ENCODE data around the gene SOX15. TPM values are rescaled to one million over a fixed set of nuclear protein-coding genes. Genes with fewer than 3 reads are reported as not detected.

SOX15 gene
- total and polyA plus RNA-seq, 2 experiments from 2014 or later, result 0.13 to 0.89 TPM

DNA sequence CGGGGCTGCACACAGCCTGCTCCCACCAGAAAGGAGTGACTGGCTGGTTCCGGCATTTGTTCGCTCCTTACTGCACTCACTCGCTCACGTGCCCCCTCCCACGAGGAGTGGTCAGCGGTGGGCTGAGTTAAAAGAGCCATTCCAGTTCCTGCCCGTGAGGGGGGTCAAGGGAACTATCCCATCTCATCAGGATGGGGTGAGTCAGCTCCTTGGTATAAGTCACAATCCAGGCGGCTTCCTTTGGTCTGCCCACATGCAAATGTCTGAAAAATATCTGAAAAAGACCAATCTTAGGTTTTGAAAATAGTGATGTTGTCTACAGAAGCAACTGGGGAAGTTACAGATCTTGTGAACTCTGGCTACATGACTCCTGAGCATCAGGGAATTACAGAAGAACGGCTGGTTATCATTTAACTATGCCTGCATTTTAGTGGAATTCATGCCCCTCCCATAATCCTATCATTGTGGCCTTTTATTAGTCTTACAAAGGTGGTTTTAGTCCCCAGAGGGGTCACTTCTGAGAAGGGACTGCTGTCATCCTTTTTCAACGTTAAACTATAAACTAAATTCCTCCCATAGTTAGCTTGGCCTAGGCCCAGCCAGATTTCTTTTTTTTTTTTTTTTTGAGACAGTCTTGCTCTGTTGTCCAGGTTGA lies 50.9 kb downstream of the SOX15 start:
- Histone ChIP-seq H3K27ac (no peak overlapping the region), H4K20me1 (ENCODE audit: insufficient read depth, poor library complexity, severe bottlenecking) (no peaks in the 10 kb centered on the region), H2AFZ (no peak overlapping the region), H3K79me2 (no peaks in the 10 kb centered on the region), H3K36me3 (replicated peaks; ENCODE audit: insufficient read depth, low read depth) (no peaks in the 10 kb centered on the region), H3K9me2 (replicated peaks; ENCODE audit: insufficient read depth) (no peaks in the 10 kb centered on the region), H3K4me2 (no peak overlapping the region), H3K4me3 (no peak overlapping the region), H3K9me3 (ENCODE audit: low read depth) (no peaks in the 10 kb centered on the region), H3K27me3 (no peaks in the 10 kb centered on the region), H3K4me1 (ENCODE audit: insufficient read depth) (no peaks in the 10 kb centered on the region)
- WGBS (ENCODE audit: low lambda C conversion rate, missing lambda C conversion rate), result 75% methylated on average over 11 of the region's 11 CpGs
- no peak for DNase-seq (ENCODE audit: low spot score)
- no peak for TF ChIP-seq EZH2phosphoT487 (IDR thresholded peaks at IDR 0.05; ENCODE audit: low read depth, severe bottlenecking, unreplicated experiment)
- TF ChIP-seq, protein P1, sequence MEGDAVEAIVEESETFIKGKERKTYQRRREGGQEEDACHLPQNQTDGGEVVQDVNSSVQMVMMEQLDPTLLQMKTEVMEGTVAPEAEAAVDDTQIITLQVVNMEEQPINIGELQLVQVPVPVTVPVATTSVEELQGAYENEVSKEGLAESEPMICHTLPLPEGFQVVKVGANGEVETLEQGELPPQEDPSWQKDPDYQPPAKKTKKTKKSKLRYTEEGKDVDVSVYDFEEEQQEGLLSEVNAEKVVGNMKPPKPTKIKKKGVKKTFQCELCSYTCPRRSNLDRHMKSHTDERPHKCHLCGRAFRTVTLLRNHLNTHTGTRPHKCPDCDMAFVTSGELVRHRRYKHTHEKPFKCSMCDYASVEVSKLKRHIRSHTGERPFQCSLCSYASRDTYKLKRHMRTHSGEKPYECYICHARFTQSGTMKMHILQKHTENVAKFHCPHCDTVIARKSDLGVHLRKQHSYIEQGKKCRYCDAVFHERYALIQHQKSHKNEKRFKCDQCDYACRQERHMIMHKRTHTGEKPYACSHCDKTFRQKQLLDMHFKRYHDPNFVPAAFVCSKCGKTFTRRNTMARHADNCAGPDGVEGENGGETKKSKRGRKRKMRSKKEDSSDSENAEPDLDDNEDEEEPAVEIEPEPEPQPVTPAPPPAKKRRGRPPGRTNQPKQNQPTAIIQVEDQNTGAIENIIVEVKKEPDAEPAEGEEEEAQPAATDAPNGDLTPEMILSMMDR (IDR thresholded peaks at IDR 0.05; ENCODE audit: poor library complexity), result no peak
- no peak for TF ChIP-seq EZH2 (IDR thresholded peaks at IDR 0.05; ENCODE audit: borderline replicate concordance)

Small RNAs within 50 kb of the gene (small RNA-seq; reads per million reads assigned to genes)
- not detected for gene CD68
- not detected for gene SNORA48
- gene SNORD10, result not detected

Other genes with a start within 250 kb of the SOX15 start
- gene KCTD11, start 237.9 kb downstream of the SOX15 start, total RNA-seq, result 9.2 and 12.4 TPM in 2 replicates
- 14.1 and 19.6 TPM in 2 replicates for gene KCTD11, start 237.9 kb downstream of the SOX15 start, polyA plus RNA-seq
- not detected in 2 replicates for gene TMEM95, start 234.9 kb downstream of the SOX15 start, total RNA-seq
- gene TMEM95, start 234.9 kb downstream of the SOX15 start, polyA plus RNA-seq, result not detected in 2 replicates
- 8.4 and 11.4 TPM in 2 replicates for gene TNK1, start 209.0 kb downstream of the SOX15 start, total RNA-seq
- gene TNK1, start 209.0 kb downstream of the SOX15 start, polyA plus RNA-seq, result 8.9 and 10.2 TPM in 2 replicates
- gene PLSCR3, start 195.6 kb downstream of the SOX15 start, total RNA-seq, result 11.8 and 17.6 TPM in 2 replicates
- gene PLSCR3, start 195.6 kb downstream of the SOX15 start, polyA plus RNA-seq, result 58.0 and 59.6 TPM in 2 replicates
- 109 and 118 TPM in 2 replicates for gene TMEM256, start 186.0 kb downstream of the SOX15 start, total RNA-seq
- gene TMEM256, start 186.0 kb downstream of the SOX15 start, polyA plus RNA-seq, result 105 and 109 TPM in 2 replicates
- gene NLGN2, start 182.2 kb downstream of the SOX15 start, total RNA-seq, result 4.1 and 7.2 TPM in 2 replicates
- 4.3 and 6.6 TPM in 2 replicates for gene NLGN2, start 182.2 kb downstream of the SOX15 start, polyA plus RNA-seq
- not detected in 2 replicates for gene SPEM1, start 169.8 kb downstream of the SOX15 start, total RNA-seq
- 0.21 TPM in 1 of 2 replicates, not detected in the other for gene SPEM1, start 169.8 kb downstream of the SOX15 start, polyA plus RNA-seq
- gene SPEM2, start 164.5 kb downstream of the SOX15 start, total RNA-seq, result not detected in 2 replicates
- gene SPEM2, start 164.5 kb downstream of the SOX15 start, polyA plus RNA-seq, result not detected in 2 replicates
- not detected in 2 replicates for gene SPEM3, start 161.2 kb downstream of the SOX15 start, total RNA-seq
- not detected in 2 replicates for gene SPEM3, start 161.2 kb downstream of the SOX15 start, polyA plus RNA-seq
- gene TMEM102, start 154.7 kb downstream of the SOX15 start, total RNA-seq, result 12.3 and 12.5 TPM in 2 replicates
- 13.7 and 13.9 TPM in 2 replicates for gene TMEM102, start 154.7 kb downstream of the SOX15 start, polyA plus RNA-seq
- gene FGF11, start 150.6 kb downstream of the SOX15 start, total RNA-seq, result 1.4 and 2.7 TPM in 2 replicates
- 3.6 and 3.8 TPM in 2 replicates for gene FGF11, start 150.6 kb downstream of the SOX15 start, polyA plus RNA-seq
- 10.9 and 12.4 TPM in 2 replicates for gene CHRNB1, start 145.0 kb downstream of the SOX15 start, total RNA-seq
- gene CHRNB1, start 145.0 kb downstream of the SOX15 start, polyA plus RNA-seq, result 16.9 and 17.5 TPM in 2 replicates
- 22.7 and 27.1 TPM in 2 replicates for gene ZBTB4, start 110.5 kb downstream of the SOX15 start, total RNA-seq
- 20.8 and 21.5 TPM in 2 replicates for gene ZBTB4, start 110.5 kb downstream of the SOX15 start, polyA plus RNA-seq
- gene SLC35G6, start 108.6 kb downstream of the SOX15 start, total RNA-seq, result 0.24 TPM in 1 of 2 replicates, not detected in the other
- 0.30 and 0.44 TPM in 2 replicates for gene SLC35G6, start 108.6 kb downstream of the SOX15 start, polyA plus RNA-seq
- 50.2 and 74.5 TPM in 2 replicates for gene POLR2A, start 105.7 kb downstream of the SOX15 start, total RNA-seq
- 96.3 and 98.1 TPM in 2 replicates for gene POLR2A, start 105.7 kb downstream of the SOX15 start, polyA plus RNA-seq
- 4.5 and 7.3 TPM in 2 replicates for gene TNFSF12, start 41.0 kb downstream of the SOX15 start, total RNA-seq
- 8.0 and 11.3 TPM in 2 replicates for gene TNFSF12, start 41.0 kb downstream of the SOX15 start, polyA plus RNA-seq
- gene TNFSF13, start 31.3 kb downstream of the SOX15 start, total RNA-seq, result 0.90 and 11.0 TPM in 2 replicates
- gene TNFSF13, start 31.3 kb downstream of the SOX15 start, polyA plus RNA-seq, result 2.4 and 5.4 TPM in 2 replicates
- 61.1 and 71.2 TPM in 2 replicates for gene SENP3, start 28.2 kb downstream of the SOX15 start, total RNA-seq
- 33.7 and 35.4 TPM in 2 replicates for gene SENP3, start 28.2 kb downstream of the SOX15 start, polyA plus RNA-seq
- 64.0 and 75.5 TPM in 2 replicates for gene CD68, start 10.5 kb downstream of the SOX15 start, total RNA-seq
- 80.4 and 82.6 TPM in 2 replicates for gene CD68, start 10.5 kb downstream of the SOX15 start, polyA plus RNA-seq
- gene MPDU1, start 6.2 kb downstream of the SOX15 start, total RNA-seq, result 201 and 234 TPM in 2 replicates
- gene MPDU1, start 6.2 kb downstream of the SOX15 start, polyA plus RNA-seq, result 109 and 113 TPM in 2 replicates
- gene FXR2, start 24.8 kb upstream of the SOX15 start, total RNA-seq, result 33.0 and 33.7 TPM in 2 replicates
- gene FXR2, start 24.8 kb upstream of the SOX15 start, polyA plus RNA-seq, result 33.8 and 41.6 TPM in 2 replicates
- 114 and 130 TPM in 2 replicates for gene SAT2, start 37.7 kb upstream of the SOX15 start, total RNA-seq
- 128 and 138 TPM in 2 replicates for gene SAT2, start 37.7 kb upstream of the SOX15 start, polyA plus RNA-seq
- gene SHBG, start 40.0 kb upstream of the SOX15 start, total RNA-seq, result 6.1 and 9.0 TPM in 2 replicates
- 5.3 and 10.0 TPM in 2 replicates for gene SHBG, start 40.0 kb upstream of the SOX15 start, polyA plus RNA-seq
- gene ATP1B2, start 60.8 kb upstream of the SOX15 start, total RNA-seq, result 0.04 and 0.23 TPM in 2 replicates
- 2.2 and 2.5 TPM in 2 replicates for gene ATP1B2, start 60.8 kb upstream of the SOX15 start, polyA plus RNA-seq
- gene TP53, start 97.4 kb upstream of the SOX15 start, total RNA-seq, result 24.2 and 29.6 TPM in 2 replicates
- gene TP53, start 97.4 kb upstream of the SOX15 start, polyA plus RNA-seq, result 26.9 and 31.7 TPM in 2 replicates
- 3.8 and 7.8 TPM in 2 replicates for gene WRAP53, start 98.4 kb upstream of the SOX15 start, total RNA-seq
- 9.0 and 12.0 TPM in 2 replicates for gene WRAP53, start 98.4 kb upstream of the SOX15 start, polyA plus RNA-seq
- 7.4 and 8.6 TPM in 2 replicates for gene EFNB3, start 115.1 kb upstream of the SOX15 start, total RNA-seq
- gene EFNB3, start 115.1 kb upstream of the SOX15 start, polyA plus RNA-seq, result 10.6 and 16.6 TPM in 2 replicates
- 0.77 and 1.0 TPM in 2 replicates for gene DNAH2, start 127.7 kb upstream of the SOX15 start, total RNA-seq
- gene DNAH2, start 127.7 kb upstream of the SOX15 start, polyA plus RNA-seq, result 2.1 and 4.0 TPM in 2 replicates
- 3.3 and 5.9 TPM in 2 replicates for gene KDM6B, start 244.1 kb upstream of the SOX15 start, total RNA-seq
- 10.2 and 11.3 TPM in 2 replicates for gene KDM6B, start 244.1 kb upstream of the SOX15 start, polyA plus RNA-seq

All from hepatocyte (in vitro differentiated cells).